Left ventricle myocardium inferior (tissue), 1 donor: ENCODE data around the gene RMND5B. TPM values are rescaled to one million over a fixed set of nuclear protein-coding genes. Genes with fewer than 3 reads are reported as not detected.

Source experiments
- DNase-seq: peaks from one replicate; pipeline ENCODE4 v3.0.0-alpha.2; 2020
- H3K27ac ChIP-seq: fragments of 200-600 bp; replicated peaks from 2 replicates; pipeline ENCODE4 v1.8.0; 2021
- H3K27me3 ChIP-seq: fragments of 200-600 bp; 2 replicates; pipeline ENCODE4 v1.8.0; 2021; ENCODE audit warnings: low read depth
- H3K36me3 ChIP-seq: fragments of 200-600 bp; 2 replicates; pipeline ENCODE4 v1.8.0; 2021
- H3K4me1 ChIP-seq: fragments of 200-600 bp; 2 replicates; pipeline ENCODE4 v1.8.0; 2021
- H3K4me3 ChIP-seq: fragments of 200-600 bp; 2 replicates; pipeline ENCODE4 v1.8.0; 2021; ENCODE audit warnings: mild to moderate bottlenecking, moderate library complexity
- H3K9me3 ChIP-seq: fragments of 200-600 bp; replicated peaks from 2 replicates; pipeline ENCODE4 v1.8.0; 2021
- CTCF ChIP-seq: fragments of 200-600 bp; IDR thresholded peaks from 2 replicates; pipeline ENCODE4 v1.8.0; 2021; ENCODE audit warnings: antibody characterized with exemption, mild to moderate bottlenecking, borderline replicate concordance
- intact Hi-C: fragments of 100-400 bp; cut with micrococcal nuclease; formaldehyde crosslinking; loops from one replicate; pipeline ENCODE4 v1.11.0; 2022
- total RNA-seq: library from RNA; stranded (reverse); fragmentation: NEBNext Ultra II Directional; extraction: Animal tissue kit (Norgen Biotek cat#: 25700); gene quantifications from one replicate; pipeline ENCODE4 v1.2.1, GENCODE V29; 2021
- donor health status: DM: no; HTN: yes; CAD: no; lungs with severe emphysema.

The RMND5B gene
- total RNA-seq, 1 donor from 2014 or later = 38.9 TPM

- no peak for DNase-seq
- no peak for TF ChIP-seq CTCF
- intact Hi-C loops = no loop called here
These were observed 67.9 kb downstream of the RMND5B start for GRCh38 chr5:178198706-178199105.

GRCh38 chr5:178199581-178200434 is 69.0 kb downstream of the RMND5B start:
- DNase-seq = no peak
- Histone ChIP-seq H3K36me3 (no peaks in the 10 kb centered on the region), H3K27ac (no peak overlapping the region), H3K27me3 (peaks cover 1% of the 10 kb centered on the region), H3K9me3 (no peaks in the 10 kb centered on the region), H3K4me1 (peaks cover 10% of the 10 kb centered on the region), H3K4me3 (no peak overlapping the region)
- intact Hi-C loops = no loop called here
- no peak for TF ChIP-seq CTCF

More at GRCh38 chr5:178198706-178199105, 67.9 kb downstream of the RMND5B start:
- Histone ChIP-seq H3K4me1 (peaks cover 3% of the 10 kb centered on the region), H3K4me3 (no peak overlapping the region), H3K27me3 (peaks cover 12% of the 10 kb centered on the region), H3K9me3 (no peaks in the 10 kb centered on the region), H3K27ac (no peak overlapping the region), H3K36me3 (no peaks in the 10 kb centered on the region)

Other genes with a start within 250 kb of the RMND5B start
- not detected for gene PROP1, start 134.8 kb upstream of the RMND5B start, total RNA-seq
- gene N4BP3, start 17.5 kb upstream of the RMND5B start, total RNA-seq = 1.8 TPM
- 78.1 TPM for gene NHP2, start 22.9 kb downstream of the RMND5B start, total RNA-seq
- not detected for gene GMCL2, start 56.4 kb downstream of the RMND5B start, total RNA-seq
- 85.2 TPM for gene HNRNPAB, start 73.5 kb downstream of the RMND5B start, total RNA-seq
- gene PHYKPL, start 101.8 kb downstream of the RMND5B start, total RNA-seq = 34.0 TPM